NCI-H146 (cell line): ENCODE results near the gene CYB5RL.
"Not testable (repeated sequence)": the region's sequence is repeated elsewhere in the genome, so short reads cannot be mapped to it uniquely, and the experiment has no call there.

ENCODE experiments used
- DNase-seq: peaks from one replicate; lab custom pipeline; 2025; lab: John Stamatoyannopoulos, UW

The CYB5RL gene

GRCh38 chr1:54199765-54200518 lies at the start of gene CYB5RL, which contains the start of gene MRPL37:
Gene CYB5RL (minus strand): TSS chr1:54200030. CDS start chr1:54195616, 4,414 bp downstream.
Gene MRPL37 (plus strand): TSS chr1:54200167. CDS start chr1:54200244, 77 bp downstream.
- DNase-seq = peak; percentile 98

- DNase-seq = no peak
Observed at GRCh38 chr1:54248966-54249365, 49.1 kb upstream of the CYB5RL start.

GRCh38 chr1:54247863-54248515 lies 48.2 kb upstream of the CYB5RL start:
- no peak for DNase-seq

GRCh38 chr1:54246116-54246721 lies 46.4 kb upstream of the CYB5RL start:
- DNase-seq = no peak

- DNase-seq = no peak
Observed at GRCh38 chr1:54245501-54245900, 45.7 kb upstream of the CYB5RL start.

- DNase-seq = no peak
Observed at GRCh38 chr1:54244655-54245054, 44.8 kb upstream of the CYB5RL start.

- no peak for DNase-seq
Observed at GRCh38 chr1:54243022-54243421, 43.2 kb upstream of the CYB5RL start.

GRCh38 chr1:54241364-54241763 lies 41.5 kb upstream of the CYB5RL start:
- DNase-seq = no peak

GRCh38 chr1:54240741-54241335 lies 41.0 kb upstream of the CYB5RL start:
- no peak for DNase-seq

- no peak for DNase-seq
Observed at GRCh38 chr1:54239631-54240031, 39.8 kb upstream of the CYB5RL start.

GRCh38 chr1:54239035-54239383 lies 39.2 kb upstream of the CYB5RL start:
- no peak for DNase-seq

GRCh38 chr1:54238353-54239034 lies 38.7 kb upstream of the CYB5RL start:
- no peak for DNase-seq

GRCh38 chr1:54237586-54237985 lies 37.8 kb upstream of the CYB5RL start:
- DNase-seq = no peak

- no peak for DNase-seq
Observed at GRCh38 chr1:54234284-54234683, 34.5 kb upstream of the CYB5RL start.

- DNase-seq = not testable (repeated sequence)
Observed at GRCh38 chr1:54233196-54233595, 33.4 kb upstream of the CYB5RL start.

GRCh38 chr1:54230507-54231339 lies 30.9 kb upstream of the CYB5RL start:
- DNase-seq = no peak

GRCh38 chr1:54229281-54229891 lies 29.6 kb upstream of the CYB5RL start:
- DNase-seq = no peak

- DNase-seq = no peak
Observed at GRCh38 chr1:54228638-54229079, 28.8 kb upstream of the CYB5RL start.

GRCh38 chr1:54227891-54228310 lies 28.1 kb upstream of the CYB5RL start:
- no peak for DNase-seq

GRCh38 chr1:54227091-54227602 lies 27.3 kb upstream of the CYB5RL start:
- DNase-seq = no peak
